Activated CD4-positive, alpha-beta T cell treated with anti-CD3 and anti-CD28 coated beads, Interleukin-2, amount 50 U/mL, for 24 hours (primary cell): ENCODE measurements around the gene FDCSP.
"Not testable (repeated sequence)": the region's sequence is repeated elsewhere in the genome, so short reads cannot be mapped to it uniquely, and the experiment has no call there.

ENCODE experiments used
- DNase-seq, 2 donors: peaks; one replicate each; pipeline ENCODE4 v3.0.0-alpha.2; 2020; ENCODE audit warnings: low read depth in 1 of 2, low spot score in 1 of 2

The FDCSP gene

GRCh38 chr4:70239131-70239883 lies 13.4 kb downstream of the FDCSP start:
- DNase-seq = no peak

- no peak for DNase-seq
Observed at GRCh38 chr4:70239884-70240591, 14.1 kb downstream of the FDCSP start.

- not testable (repeated sequence) for DNase-seq
Observed at GRCh38 chr4:70242297-70242696, 16.4 kb downstream of the FDCSP start, which contains the start of gene CSN3. Gene CSN3, plus strand, starts transcription at chr4:70242597. Its CDS starts 2,223 bp downstream, at chr4:70244820.

GRCh38 chr4:70243091-70243490 lies 17.2 kb downstream of the FDCSP start:
- DNase-seq = no peak

- no peak for DNase-seq
Observed at GRCh38 chr4:70251250-70251944, 25.5 kb downstream of the FDCSP start.

GRCh38 chr4:70251945-70252277 lies 26.0 kb downstream of the FDCSP start:
- no peak for DNase-seq

- DNase-seq = no peak
Observed at GRCh38 chr4:70269674-70270073, 43.8 kb downstream of the FDCSP start.

GRCh38 chr4:70277121-70277520 lies 51.2 kb downstream of the FDCSP start:
- DNase-seq = no peak

- no peak for DNase-seq
Observed at GRCh38 chr4:70280567-70280966, 54.6 kb downstream of the FDCSP start.
